Endothelial cell of umbilical vein (primary cell): ENCODE measurements around the gene SLC2A1. TPM values are rescaled to one million over a fixed set of nuclear protein-coding genes. Genes with fewer than 3 reads are reported as not detected.

Experiments
- BruUV-seq: library from RNA; stranded (reverse); fragments of 400-500 nt; replicated peaks from 2 replicates; lab custom pipeline; 2021; lab: Mats Ljungman, UMichigan
- CTCF ChIA-PET: fragments of 300-600, 350-600 bp; sonication (Branson Sonifier 250); formaldehyde crosslinking; loops from one replicate; lab custom pipeline; 2021; ENCODE audit warnings: antibody characterized with exemption, inconsistent platforms; lab: Charles Lee
- POLR2A ChIA-PET: fragments of 300-600, 350-600 bp; sonication (Branson Sonifier 250); formaldehyde crosslinking; loops from one replicate; lab custom pipeline; 2021; ENCODE audit warnings: antibody characterized with exemption, inconsistent platforms; lab: Charles Lee
- DNase-seq: peaks from one replicate; pipeline ENCODE4 v3.0.0-alpha.2; 2011; ENCODE audit warnings: low read depth, low spot score
- FAIRE-seq: peaks from 2 replicates; lab custom pipeline; 2011; peaks lifted over from hg19 to GRCh38; lab: Jason Lieb, UNC
- H2AFZ ChIP-seq: 2 replicates; pipeline ENCODE4 v1.6.0; 2012; ENCODE audit warnings: low read depth, low read length, control low read depth, inconsistent platforms
- H3K27ac ChIP-seq: 2 replicates; pipeline ENCODE4 v1.5.1; 2011; ENCODE audit warnings: low read depth, mild to moderate bottlenecking, control low read depth, low read length, moderate library complexity; ENCODE audit not compliant: insufficient read depth
- H3K27me3 ChIP-seq, 2 experiments: 2 replicates each; pipeline versions ENCODE4 v1.6.0 to v1.6.1; 2011; ENCODE audit warnings: low read length in 2 of 2, mixed read lengths in 1 of 2; ENCODE audit not compliant: control insufficient read depth in 2 of 2, insufficient read depth in 2 of 2
- H3K36me3 ChIP-seq, 2 experiments: 2 replicates in 1 of 2; 3 replicates in 1 of 2; pipeline ENCODE4 v1.5.1; 2011; ENCODE audit warnings: low read length in 2 of 2, mild to moderate bottlenecking in 1 of 2, moderate library complexity in 1 of 2; ENCODE audit not compliant: control insufficient read depth in 2 of 2, insufficient read depth in 2 of 2; ENCODE audit errors: extremely low read depth in 1 of 2
- H3K4me1 ChIP-seq: 3 replicates; pipeline ENCODE4 v1.5.1; 2011; ENCODE audit warnings: mild to moderate bottlenecking, low read length; ENCODE audit not compliant: control insufficient read depth, insufficient read depth; ENCODE audit errors: extremely low read depth
- H3K4me2 ChIP-seq: 2 replicates; pipeline ENCODE4 v1.6.1; 2011; ENCODE audit warnings: low read length, control low read depth, mixed read lengths; ENCODE audit not compliant: insufficient read depth
- H3K4me3 ChIP-seq, 3 experiments: fragments of 200-600 bp in 1 of 3; sonication (generic), shearing (Covaris generic) in 1 of 3; replicated peaks in 1 of 3; 2 replicates each; pipeline ENCODE4 v1.5.1; 2011 to 2016; ENCODE audit warnings: control low read depth in 3 of 3, low read length in 3 of 3, mild to moderate bottlenecking in 2 of 3, inconsistent platforms in 1 of 3, low read depth in 1 of 3, moderate library complexity in 1 of 3; ENCODE audit not compliant: insufficient read depth in 1 of 3
- H3K79me2 ChIP-seq: 2 replicates; pipeline ENCODE4 v1.6.0; 2012; ENCODE audit warnings: low read length, inconsistent platforms; ENCODE audit not compliant: control insufficient read depth, insufficient read depth
- H3K9ac ChIP-seq: replicated peaks from 2 replicates; pipeline ENCODE3; 2011; ENCODE audit warnings: low read length, control low read depth; ENCODE audit not compliant: insufficient read depth; ENCODE audit errors: extremely low read depth
- H3K9me1 ChIP-seq: replicated peaks from 3 replicates; pipeline ENCODE4 v1.6.0; 2011; ENCODE audit warnings: mild to moderate bottlenecking, low read length; ENCODE audit not compliant: control insufficient read depth, insufficient read depth; ENCODE audit errors: extremely low read depth
- H3K9me3 ChIP-seq: replicated peaks from 2 replicates; pipeline ENCODE4 v1.5.1; 2012; ENCODE audit warnings: low read length, inconsistent platforms; ENCODE audit not compliant: control insufficient read depth, insufficient read depth
- H4K20me1 ChIP-seq: replicated peaks from 2 replicates; pipeline ENCODE3; 2011; ENCODE audit warnings: mild to moderate bottlenecking, low read length; ENCODE audit not compliant: control insufficient read depth, insufficient read depth; ENCODE audit errors: extremely low read depth
- EZH2 ChIP-seq: IDR thresholded peaks from 2 replicates; pipeline ENCODE4 v1.6.1; 2012; ENCODE audit warnings: borderline replicate concordance, low read depth, mild to moderate bottlenecking, moderate library complexity, low read length, inconsistent platforms; ENCODE audit not compliant: severe bottlenecking
- FOS ChIP-seq: IDR thresholded peaks from 2 replicates; pipeline ENCODE4 v1.6.1; 2011; ENCODE audit warnings: mild to moderate bottlenecking, low read length, moderate library complexity, borderline replicate concordance; ENCODE audit not compliant: insufficient read depth
- GATA2 ChIP-seq: IDR thresholded peaks from 2 replicates; pipeline ENCODE4 v1.7.0; 2011; ENCODE audit warnings: low read depth, mild to moderate bottlenecking, moderate library complexity, mixed read lengths, low read length; ENCODE audit not compliant: insufficient read length, insufficient read depth
- JUN ChIP-seq: IDR thresholded peaks from 2 replicates; pipeline ENCODE4 v1.6.1; 2011; ENCODE audit warnings: borderline replicate concordance, low read depth; ENCODE audit not compliant: insufficient read length, insufficient read depth
- MYC ChIP-seq: IDR thresholded peaks from one replicate; pipeline ENCODE4 v1.6.1; 2011; ENCODE audit warnings: mild to moderate bottlenecking, low read depth, low read length
- POLR2A ChIP-seq: IDR thresholded peaks from 2 replicates; pipeline ENCODE4 v1.6.1; 2012; ENCODE audit warnings: low read depth, mild to moderate bottlenecking, control low read depth, low read length
- POLR2AphosphoS5 ChIP-seq: IDR thresholded peaks from 2 replicates; pipeline ENCODE4 v1.6.1; 2012; ENCODE audit warnings: low read depth, mild to moderate bottlenecking, control low read depth, low read length, moderate library complexity; ENCODE audit not compliant: insufficient read depth
- dilution Hi-C: fragments of 300-500 bp; cut with MboI; formaldehyde crosslinking; loops from one replicate; pipeline ENCODE4 v1.15.0; 2019; ENCODE audit warnings: low sequenced_read_pairs; ENCODE audit not compliant: extremely low pct_ligation_motif_present
- intact Hi-C: fragments of 100-400 bp; cut with micrococcal nuclease; formaldehyde crosslinking; loops from one replicate; pipeline ENCODE4 v1.10.0; 2022
- polyA plus RNA-seq, 4 experiments: library from polyadenylated mRNA; depleted of rRNA in 3 of 4; stranded (reverse) in 3 of 4; unstranded in 1 of 4; fragments of >200 nt; gene quantifications; 2 replicates each; pipeline versions ENCODE4 v1.2.1 to v1.2.3, GENCODE V29; 2011 to 2012; ENCODE audit warnings: missing spikeins in 1 of 4
- total RNA-seq: library from RNA; stranded (reverse); gene quantifications from 2 replicates; pipeline ENCODE4 v1.2.3, GENCODE V29; 2021
- TF ChIP-seq, protein P1 (sequence below), 2 donors: IDR thresholded peaks; 1 replicate in 1 of 2; 2 replicates in 1 of 2; pipeline ENCODE4 v1.5.1; 2011; ENCODE audit warnings: low read length in 2 of 2, mild to moderate bottlenecking in 2 of 2, moderate library complexity in 2 of 2, control low read depth in 1 of 2, inconsistent platforms in 1 of 2, low read depth in 1 of 2; ENCODE audit not compliant: insufficient read depth in 1 of 2; ENCODE audit errors: extremely low read depth in 1 of 2
- TF ChIP-seq, protein P2 (sequence below): IDR thresholded peaks from 2 replicates; pipeline ENCODE4 v1.6.1; 2011; ENCODE audit not compliant: insufficient read depth, insufficient read length

Gene SLC2A1
- total and polyA plus RNA-seq, 2 donors (not counting 3 experiments of a cell fraction or from before 2014, with no cell fraction given), result 42.2 to 46.5 TPM

DNA sequence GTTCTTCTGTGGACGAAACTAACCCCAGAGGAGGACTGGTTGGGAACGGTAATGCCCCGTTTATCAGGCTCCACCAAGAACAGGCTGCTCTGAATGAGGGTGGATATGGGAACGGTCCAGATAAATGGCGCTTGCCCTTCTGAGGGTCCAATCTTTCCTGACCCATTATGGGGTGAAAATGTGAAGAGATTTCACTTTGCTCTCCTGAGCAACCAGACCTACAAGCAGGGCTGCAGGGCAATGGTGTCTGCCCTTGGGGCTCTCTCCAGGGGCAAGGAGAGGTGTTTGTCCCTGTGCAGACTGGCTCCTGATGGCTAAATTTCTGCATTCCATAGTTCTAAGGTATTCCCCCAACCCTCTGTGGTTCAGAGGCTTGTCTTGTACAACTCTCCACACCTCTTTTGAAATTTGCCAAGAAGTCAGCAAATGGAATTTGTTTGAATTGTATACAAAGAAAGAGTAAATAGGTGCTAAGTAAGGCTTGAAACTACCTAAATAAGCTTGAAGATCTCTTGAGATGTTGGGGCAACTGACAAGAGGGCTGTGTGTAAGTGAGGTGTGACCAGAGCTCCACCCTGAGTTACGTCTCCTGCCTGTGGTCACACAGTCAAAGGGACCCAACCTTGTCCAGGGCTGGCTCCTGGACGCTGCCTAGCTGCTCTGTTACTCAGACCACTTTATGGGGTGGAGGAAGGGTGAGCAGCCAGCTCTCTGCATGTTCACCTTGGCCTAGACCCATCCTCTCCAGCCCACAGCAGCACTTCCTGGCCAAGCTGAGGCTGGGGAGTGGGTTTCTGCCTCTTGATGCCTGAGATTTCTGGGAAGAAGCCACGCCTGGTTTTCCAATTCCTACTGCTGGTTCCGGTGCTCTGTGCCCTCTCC, 24.8 kb downstream of the SLC2A1 start:
- no peak for TF ChIP-seq JUN
- TF ChIP-seq, protein P1, sequence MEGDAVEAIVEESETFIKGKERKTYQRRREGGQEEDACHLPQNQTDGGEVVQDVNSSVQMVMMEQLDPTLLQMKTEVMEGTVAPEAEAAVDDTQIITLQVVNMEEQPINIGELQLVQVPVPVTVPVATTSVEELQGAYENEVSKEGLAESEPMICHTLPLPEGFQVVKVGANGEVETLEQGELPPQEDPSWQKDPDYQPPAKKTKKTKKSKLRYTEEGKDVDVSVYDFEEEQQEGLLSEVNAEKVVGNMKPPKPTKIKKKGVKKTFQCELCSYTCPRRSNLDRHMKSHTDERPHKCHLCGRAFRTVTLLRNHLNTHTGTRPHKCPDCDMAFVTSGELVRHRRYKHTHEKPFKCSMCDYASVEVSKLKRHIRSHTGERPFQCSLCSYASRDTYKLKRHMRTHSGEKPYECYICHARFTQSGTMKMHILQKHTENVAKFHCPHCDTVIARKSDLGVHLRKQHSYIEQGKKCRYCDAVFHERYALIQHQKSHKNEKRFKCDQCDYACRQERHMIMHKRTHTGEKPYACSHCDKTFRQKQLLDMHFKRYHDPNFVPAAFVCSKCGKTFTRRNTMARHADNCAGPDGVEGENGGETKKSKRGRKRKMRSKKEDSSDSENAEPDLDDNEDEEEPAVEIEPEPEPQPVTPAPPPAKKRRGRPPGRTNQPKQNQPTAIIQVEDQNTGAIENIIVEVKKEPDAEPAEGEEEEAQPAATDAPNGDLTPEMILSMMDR (IDR thresholded peaks at IDR 0.05; ENCODE audit: extremely low read depth in 1 of 2, insufficient read depth in 1 of 2, low read depth in 1 of 2, low read length in 2 of 2), result no peak
- no peak for TF ChIP-seq MYC
- TF ChIP-seq GATA2, result no peak
- TF ChIP-seq, protein P2, sequence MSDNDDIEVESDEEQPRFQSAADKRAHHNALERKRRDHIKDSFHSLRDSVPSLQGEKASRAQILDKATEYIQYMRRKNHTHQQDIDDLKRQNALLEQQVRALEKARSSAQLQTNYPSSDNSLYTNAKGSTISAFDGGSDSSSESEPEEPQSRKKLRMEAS, result no peak
- TF ChIP-seq EZH2, result no peak
- TF ChIP-seq POLR2A, result no peak
- no peak for TF ChIP-seq POLR2AphosphoS5
- TF ChIP-seq FOS, result no peak
- H4K20me1 ChIP-seq, result no peaks in the 10 kb centered on the region
- peaks cover 0 to 12% of the 10 kb centered on the region in 2 experiments for H3K36me3 ChIP-seq
- no peak overlapping the region for H3K9ac ChIP-seq
- H3K79me2 ChIP-seq, result no peaks in the 10 kb centered on the region
- POLR2A ChIA-PET, result no interaction called here
- dilution Hi-C loops, result no loop called here
- H3K4me3 ChIP-seq, result no peak overlapping the region
- CTCF ChIA-PET, result interaction anchor here (1.0 to 2.3 kb wide), 4 partner anchors 8 to 156 kb away, joined by 3 to 16 read pairs (median 3); no protein-coding TSS in a partner anchor
- no peak overlapping the region for H3K27ac ChIP-seq
- no peaks in the 10 kb centered on the region for H3K9me1 ChIP-seq
- no TSS peak for BruUV-seq
- intact Hi-C loops, result no loop called here
- H3K27me3 ChIP-seq, result no peaks in the 10 kb centered on the region
- peaks cover 5% of the 10 kb centered on the region for H3K4me1 ChIP-seq
- DNase-seq (no peak), FAIRE-seq (no peak)
- H2AFZ ChIP-seq, result no peak overlapping the region
- no peaks in the 10 kb centered on the region for H3K9me3 ChIP-seq
- H3K4me2 ChIP-seq, result no peak overlapping the region
